HEK293 (cell line): ENCODE measurements around the gene USF1.
"Not testable (repeated sequence)": the region's sequence is repeated elsewhere in the genome, so short reads cannot be mapped to it uniquely, and the experiment has no call there.

Source experiments
- CTCF ChIA-PET: fragments of 350-600 bp; formaldehyde crosslinking; extraction: SDS; loops from one replicate; lab custom pipeline; 2021; ENCODE audit warnings: antibody characterized with exemption; lab: Yijun Ruan, JAX
- POLR2A ChIA-PET: fragments of 300-600 bp; formaldehyde crosslinking; extraction: SDS; loops from one replicate; lab custom pipeline; 2020; ENCODE audit warnings: antibody characterized with exemption, inconsistent platforms; lab: Yijun Ruan, JAX
- H3K27ac ChIP-seq: fragments of 200-500 bp; sonication (Bioruptor generic); 2 replicates; pipeline ENCODE4 v1.5.1; 2014; ENCODE audit warnings: low read depth, low read length, control low read depth, inconsistent platforms; ENCODE audit errors: extremely low read depth
- H3K36me3 ChIP-seq, 2 experiments: fragments of 200-500 bp in 1 of 2; sonication (Bioruptor generic) in 1 of 2; 1 replicate in 1 of 2; 2 replicates in 1 of 2; pipeline ENCODE4 v1.5.1; 2014 to 2017; ENCODE audit warnings: inconsistent platforms in 2 of 2, low read length in 2 of 2; ENCODE audit not compliant: control insufficient read depth in 2 of 2, insufficient read depth in 1 of 2
- H3K4me1 ChIP-seq: fragments of 200-500 bp; sonication (Bioruptor generic); 2 replicates; pipeline ENCODE4 v1.5.1; 2014; ENCODE audit warnings: mild to moderate bottlenecking, low read length, inconsistent platforms; ENCODE audit not compliant: control insufficient read depth, insufficient read depth
- H3K4me3 ChIP-seq: 2 replicates; pipeline ENCODE4 v1.5.1; 2011; ENCODE audit warnings: low read depth, mild to moderate bottlenecking, control low read depth, low read length, moderate library complexity
- H3K9me3 ChIP-seq: fragments of 200-500 bp; sonication (Bioruptor generic); 2 replicates; pipeline ENCODE4 v1.5.1; 2014; ENCODE audit warnings: low read depth, low read length, inconsistent platforms; ENCODE audit not compliant: control insufficient read depth, insufficient read depth
- REST ChIP-seq: fragments of 450-650 bp; formaldehyde crosslinking; IDR thresholded peaks from 2 replicates; pipeline ENCODE4 v1.5.1; 2016; ENCODE audit warnings: missing biosample characterization, missing genetic modification characterization
- ZBTB11 ChIP-seq: fragments of 450-650 bp; formaldehyde crosslinking; conservative IDR thresholded peaks from 2 replicates; pipeline ENCODE4 v1.5.1; 2016; ENCODE audit warnings: low read depth, missing biosample characterization, missing genetic modification characterization
- ZBTB21 ChIP-seq: fragments of 450-650 bp; formaldehyde crosslinking; IDR thresholded peaks from 2 replicates; pipeline ENCODE4 v1.5.1; 2017; ENCODE audit warnings: missing biosample characterization, missing genetic modification characterization
- ZBTB8A ChIP-seq: fragments of 450-650 bp; formaldehyde crosslinking; IDR thresholded peaks from 2 replicates; pipeline ENCODE4 v1.5.1; 2016; ENCODE audit warnings: missing biosample characterization, missing genetic modification characterization
- ZFP37 ChIP-seq: fragments of 450-650 bp; formaldehyde crosslinking; IDR thresholded peaks from 2 replicates; pipeline ENCODE4 v1.5.1; 2016; ENCODE audit warnings: missing biosample characterization, missing genetic modification characterization
- ZNF140 ChIP-seq: fragments of 450-650 bp; formaldehyde crosslinking; IDR thresholded peaks from 2 replicates; pipeline ENCODE4 v1.5.1; 2016; ENCODE audit warnings: missing biosample characterization, missing genetic modification characterization
- ZNF202 ChIP-seq: fragments of 450-650 bp; formaldehyde crosslinking; IDR thresholded peaks from 2 replicates; pipeline ENCODE4 v1.5.1; 2016; ENCODE audit warnings: missing biosample characterization, missing genetic modification characterization, borderline replicate concordance
- ZNF292 ChIP-seq: fragments of 450-650 bp; formaldehyde crosslinking; IDR thresholded peaks from 2 replicates; pipeline ENCODE4 v1.5.1; 2016; ENCODE audit warnings: low read depth, missing biosample characterization, missing genetic modification characterization, borderline replicate concordance
- ZNF354C ChIP-seq: fragments of 450-650 bp; formaldehyde crosslinking; IDR thresholded peaks from 2 replicates; pipeline ENCODE4 v1.5.1; 2016; ENCODE audit warnings: missing biosample characterization, missing genetic modification characterization, low read depth, borderline replicate concordance
- ZNF394 ChIP-seq: fragments of 450-650 bp; formaldehyde crosslinking; IDR thresholded peaks from 2 replicates; pipeline ENCODE4 v1.5.1; 2016; ENCODE audit warnings: missing biosample characterization, missing genetic modification characterization, mild to moderate bottlenecking, moderate library complexity, borderline replicate concordance
- ZNF426 ChIP-seq: fragments of 450-650 bp; formaldehyde crosslinking; IDR thresholded peaks from 2 replicates; pipeline ENCODE4 v1.5.1; 2017; ENCODE audit warnings: missing biosample characterization, missing genetic modification characterization, mild to moderate bottlenecking, inconsistent platforms, moderate library complexity
- ZNF433 ChIP-seq: fragments of 450-650 bp; formaldehyde crosslinking; IDR thresholded peaks from 2 replicates; pipeline ENCODE4 v1.5.1; 2016; ENCODE audit warnings: missing biosample characterization, missing genetic modification characterization, low read depth
- ZNF518A ChIP-seq: fragments of 450-650 bp; formaldehyde crosslinking; conservative IDR thresholded peaks from 2 replicates; pipeline ENCODE4 v1.5.1; 2016; ENCODE audit warnings: low read depth, missing biosample characterization, missing genetic modification characterization
- ZNF555 ChIP-seq: fragments of 450-650 bp; formaldehyde crosslinking; conservative IDR thresholded peaks from 2 replicates; pipeline ENCODE4 v1.5.1; 2017; ENCODE audit warnings: missing biosample characterization, mild to moderate bottlenecking, missing genetic modification characterization, inconsistent platforms
- ZNF558 ChIP-seq: fragments of 450-650 bp; formaldehyde crosslinking; IDR thresholded peaks from 2 replicates; pipeline ENCODE4 v1.5.1; 2016; ENCODE audit warnings: missing biosample characterization, missing genetic modification characterization
- ZNF560 ChIP-seq: fragments of 450-650 bp; formaldehyde crosslinking; IDR thresholded peaks from 2 replicates; pipeline ENCODE4 v1.5.1; 2017; ENCODE audit warnings: missing biosample characterization, missing genetic modification characterization, borderline replicate concordance
- ZNF623 ChIP-seq: fragments of 450-650 bp; formaldehyde crosslinking; IDR thresholded peaks from 2 replicates; pipeline ENCODE4 v1.5.1; 2016; ENCODE audit warnings: missing biosample characterization, missing genetic modification characterization
- ZNF629 ChIP-seq: fragments of 450-650 bp; formaldehyde crosslinking; IDR thresholded peaks from 2 replicates; pipeline ENCODE4 v1.5.1; 2017; ENCODE audit warnings: missing biosample characterization, missing genetic modification characterization
- ZNF654 ChIP-seq: fragments of 450-650 bp; formaldehyde crosslinking; IDR thresholded peaks from 2 replicates; pipeline ENCODE4 v1.5.1; 2016; ENCODE audit warnings: low read depth, missing biosample characterization, missing genetic modification characterization
- ZNF664 ChIP-seq: fragments of 450-650 bp; formaldehyde crosslinking; IDR thresholded peaks from 2 replicates; pipeline ENCODE4 v1.5.1; 2016; ENCODE audit warnings: missing biosample characterization, missing genetic modification characterization
- ZNF791 ChIP-seq: fragments of 450-650 bp; formaldehyde crosslinking; IDR thresholded peaks from 2 replicates; pipeline ENCODE4 v1.5.1; 2016; ENCODE audit warnings: missing biosample characterization, missing genetic modification characterization

USF1 gene

GRCh38 chr1:161065681-161066080, 19.9 kb upstream of the USF1 start:
- POLR2A ChIA-PET, H3K4me3 ChIP-seq, H3K4me1 ChIP-seq, H3K36me3 ChIP-seq, H3K9me3 ChIP-seq: not testable (repeated sequence)
- CTCF ChIA-PET, result interaction anchor here (1.0 kb wide), 1 partner anchor 68 kb away, joined by 5 read pairs; no protein-coding TSS in a partner anchor
- TF ChIP-seq ZNF629 (tag by site-specific recombination) (0 out of 2 replicates have a peak, but pooled peaks have one; percentile 30), ZNF791 (peak; percentile 58; the same call in 1 of the 2 replicates), ZNF518A (tag by site-specific recombination) (peak; percentile 83), ZBTB21 (tag by site-specific recombination) (peak; percentile 51; the same call in 1 of the 2 replicates), ZNF560 (tag by site-specific recombination) (peak; percentile 50; the same call in 1 of the 2 replicates), ZNF433 (tag by site-specific recombination) (peak; percentile 8; the same call in 1 of the 2 replicates), ZNF202 (tag by site-specific recombination) (0 out of 2 replicates have a peak, but pooled peaks have one; percentile 14), ZFP37 (0 out of 2 replicates have a peak, but pooled peaks have one; percentile 61), REST (tag by site-specific recombination) (peak; percentile 51), ZNF292 (tag by site-specific recombination) (peak; percentile 34; the same call in 1 of the 2 replicates), ZNF654 (tag by site-specific recombination) (peak; percentile 28; the same call in 1 of the 2 replicates), ZNF140 (tag by site-specific recombination) (peak; percentile 67; the same call in 1 of the 2 replicates), ZNF555 (tag by site-specific recombination) (peak; percentile 74), ZNF394 (tag by site-specific recombination) (peak; percentile 93), ZBTB11 (tag by site-specific recombination) (peak; percentile 69), ZNF558 (tag by site-specific recombination) (peak; percentile 62), ZNF623 (tag by site-specific recombination) (peak; percentile 77), ZNF664 (tag by site-specific recombination) (peak; percentile 80), ZNF354C (tag by site-specific recombination) (peak; percentile 51; the same call in 1 of the 2 replicates), ZBTB8A (tag by site-specific recombination) (peak; percentile 50; the same call in 1 of the 2 replicates), ZNF426 (tag by site-specific recombination) (peak; percentile 80)
- TF ChIP-seq, all 188 proteins: peak for 21; not testable (repeated sequence) for 167
- not testable (repeated sequence) for H3K27ac ChIP-seq

GRCh38 chr1:161063936-161064335, 18.2 kb upstream of the USF1 start:
- H3K4me1 ChIP-seq, H3K36me3 ChIP-seq, H3K27ac ChIP-seq, H3K4me3 ChIP-seq, H3K9me3 ChIP-seq, CTCF ChIA-PET, POLR2A ChIA-PET: not testable (repeated sequence)
